ENCODE data around the gene ZXDA.
"Not testable (repeated sequence)": the region's sequence is repeated elsewhere in the genome, so short reads cannot be mapped to it uniquely, and the experiment has no call there.

ZXDA gene, protein sequence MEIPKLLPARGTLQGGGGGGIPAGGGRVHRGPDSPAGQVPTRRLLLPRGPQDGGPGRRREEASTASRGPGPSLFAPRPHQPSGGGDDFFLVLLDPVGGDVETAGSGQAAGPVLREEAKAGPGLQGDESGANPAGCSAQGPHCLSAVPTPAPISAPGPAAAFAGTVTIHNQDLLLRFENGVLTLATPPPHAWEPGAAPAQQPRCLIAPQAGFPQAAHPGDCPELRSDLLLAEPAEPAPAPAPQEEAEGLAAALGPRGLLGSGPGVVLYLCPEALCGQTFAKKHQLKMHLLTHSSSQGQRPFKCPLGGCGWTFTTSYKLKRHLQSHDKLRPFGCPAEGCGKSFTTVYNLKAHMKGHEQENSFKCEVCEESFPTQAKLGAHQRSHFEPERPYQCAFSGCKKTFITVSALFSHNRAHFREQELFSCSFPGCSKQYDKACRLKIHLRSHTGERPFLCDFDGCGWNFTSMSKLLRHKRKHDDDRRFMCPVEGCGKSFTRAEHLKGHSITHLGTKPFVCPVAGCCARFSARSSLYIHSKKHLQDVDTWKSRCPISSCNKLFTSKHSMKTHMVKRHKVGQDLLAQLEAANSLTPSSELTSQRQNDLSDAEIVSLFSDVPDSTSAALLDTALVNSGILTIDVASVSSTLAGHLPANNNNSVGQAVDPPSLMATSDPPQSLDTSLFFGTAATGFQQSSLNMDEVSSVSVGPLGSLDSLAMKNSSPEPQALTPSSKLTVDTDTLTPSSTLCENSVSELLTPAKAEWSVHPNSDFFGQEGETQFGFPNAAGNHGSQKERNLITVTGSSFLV

DNA sequence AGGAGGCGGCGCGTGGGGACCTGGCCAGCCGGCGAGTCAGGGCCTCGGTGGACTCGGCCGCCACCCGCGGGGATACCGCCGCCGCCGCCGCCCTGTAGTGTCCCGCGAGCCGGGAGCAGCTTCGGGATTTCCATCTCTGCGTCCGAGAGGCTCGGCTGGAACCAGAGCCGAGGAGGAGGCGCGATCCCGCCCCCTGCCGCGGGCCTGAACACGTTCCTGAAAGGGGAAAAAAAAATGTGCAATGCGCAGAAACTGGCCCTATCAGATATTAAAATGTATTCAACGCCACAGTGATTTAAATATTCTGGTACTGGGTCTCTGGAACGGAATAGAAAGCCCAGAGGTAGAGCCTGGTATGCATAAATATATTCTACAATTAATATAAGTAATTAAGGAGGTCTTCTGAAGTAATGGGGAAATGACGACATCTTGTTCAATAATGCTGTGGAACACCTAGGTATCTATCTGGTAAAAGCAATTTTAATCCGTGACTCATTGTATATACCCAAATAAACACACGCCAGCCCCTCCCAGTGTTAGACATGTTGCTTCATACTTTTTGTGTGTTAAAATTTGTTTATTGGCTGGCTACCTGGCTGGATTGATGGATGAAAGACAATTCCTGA, at the start of gene ZXDA:
ZXDA (minus strand) TSS at position 172 of the 626 bp plus-strand sequence; CDS start at position 134, 38 bp downstream.
- DNase-seq (ENCODE audit: low spot score) = peak; percentile 42

DNA sequence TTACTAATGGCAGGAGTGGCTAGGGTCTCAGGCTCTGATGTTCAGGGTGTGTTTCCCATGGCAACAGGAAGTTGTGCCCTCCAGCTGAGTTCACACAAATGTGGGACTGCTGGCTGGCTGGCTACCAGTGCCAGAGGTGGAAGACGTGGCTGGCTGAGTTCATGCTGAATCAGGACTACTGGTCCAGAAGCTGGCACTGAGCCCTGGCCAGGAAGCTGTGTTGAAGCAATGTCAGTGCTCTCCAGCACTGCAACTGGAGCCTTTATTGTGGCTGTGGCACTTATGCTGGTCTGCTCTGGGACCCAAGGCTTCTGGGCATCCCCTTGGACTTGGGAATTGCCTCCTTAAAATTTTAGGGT, 42.0 kb upstream of the ZXDA start:
- DNase-seq (ENCODE audit: low spot score) = no peak

DNA sequence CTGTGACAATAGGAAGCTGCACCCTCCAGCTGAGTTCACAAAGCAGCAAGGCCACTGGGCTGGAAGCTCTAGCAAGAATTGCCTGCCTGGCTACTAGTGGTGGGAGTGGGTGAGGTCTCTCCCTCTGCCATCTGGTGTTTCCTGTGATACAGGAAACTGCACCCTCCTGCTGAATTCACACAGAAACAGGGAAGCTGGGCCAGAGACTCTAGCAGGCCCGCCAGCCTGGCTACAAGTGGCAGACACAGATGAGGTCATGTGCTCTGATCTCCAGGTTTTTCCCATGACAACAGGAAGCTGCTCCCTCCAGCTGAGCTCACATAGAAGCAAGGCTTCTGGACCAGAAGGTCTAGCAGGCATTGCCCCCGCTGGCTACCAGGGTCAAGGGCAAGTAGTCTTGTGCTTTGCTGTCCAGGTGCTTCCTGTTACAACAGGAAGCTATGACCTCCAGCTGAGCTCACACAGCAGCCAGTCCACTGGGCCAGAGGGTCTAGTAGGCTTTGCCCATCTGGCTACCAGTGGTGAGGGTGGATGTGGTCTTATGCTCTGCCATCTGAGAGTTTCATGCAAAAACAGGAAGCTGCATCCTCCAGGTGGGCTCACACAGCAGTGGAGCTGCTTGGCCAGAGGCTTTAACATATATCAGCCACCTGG, 41.5 kb upstream of the ZXDA start:
- no peak for DNase-seq (ENCODE audit: low spot score)

DNA sequence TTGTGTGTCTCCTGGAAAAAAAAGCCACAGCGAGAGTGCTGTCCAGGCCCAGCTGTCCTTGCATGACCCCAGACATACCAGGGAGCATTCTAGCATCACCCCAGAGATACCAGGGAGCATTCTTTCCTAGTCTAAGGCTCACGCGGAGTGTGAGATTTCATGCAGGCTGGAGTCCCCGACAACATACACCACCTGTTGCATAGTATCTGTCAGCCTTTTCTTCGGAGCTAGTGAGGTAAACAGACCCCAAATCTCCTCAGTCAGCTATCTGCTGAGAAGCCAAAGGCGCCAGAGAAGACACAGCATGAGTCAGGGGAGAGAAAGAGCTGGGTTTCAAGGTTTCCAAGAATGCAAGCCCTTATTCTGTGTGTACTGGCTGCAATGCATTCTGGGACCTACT, 23.1 kb upstream of the ZXDA start:
- DNase-seq (ENCODE audit: low spot score) = no peak

DNA sequence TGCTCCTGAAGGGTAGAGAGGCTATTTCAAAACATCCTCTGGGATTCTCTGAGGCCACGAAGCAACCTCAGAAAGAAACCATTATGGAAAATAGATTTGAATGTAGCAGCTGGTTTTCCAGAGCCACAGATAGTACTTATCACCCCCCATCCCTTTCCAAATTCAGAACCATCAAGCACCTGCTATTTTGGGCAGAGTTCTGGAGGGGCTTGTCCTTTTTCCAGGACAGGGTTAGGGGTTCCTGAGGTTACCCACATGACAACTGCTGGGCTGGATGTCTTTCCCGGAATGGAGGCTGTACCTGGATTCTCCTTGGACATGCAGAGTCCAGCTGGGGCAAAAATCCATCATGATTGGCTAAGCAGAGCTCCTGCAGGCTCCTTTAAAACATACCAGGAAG, 22.0 kb upstream of the ZXDA start:
- DNase-seq (ENCODE audit: low spot score) = no peak

DNA sequence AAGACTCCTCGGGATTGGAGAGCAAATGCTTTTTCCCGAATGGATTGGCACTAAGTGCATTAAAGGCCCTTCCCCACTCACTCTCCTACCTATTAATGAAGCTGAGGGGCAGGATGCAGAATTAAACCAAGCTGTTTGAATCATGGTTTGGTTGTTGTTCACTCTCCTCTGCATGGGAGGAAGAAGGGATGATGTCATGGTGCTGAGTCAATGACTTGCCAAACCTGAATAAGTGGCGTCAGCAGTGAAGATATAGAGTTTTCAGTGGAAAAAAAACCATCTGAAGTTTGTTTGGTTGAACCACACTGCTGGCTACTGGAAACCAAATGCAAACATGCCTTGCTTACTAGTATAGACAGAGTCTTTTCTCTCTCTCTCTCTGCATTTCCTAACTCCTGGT, 19.8 kb upstream of the ZXDA start:
- DNase-seq (ENCODE audit: low spot score) = no peak

DNA sequence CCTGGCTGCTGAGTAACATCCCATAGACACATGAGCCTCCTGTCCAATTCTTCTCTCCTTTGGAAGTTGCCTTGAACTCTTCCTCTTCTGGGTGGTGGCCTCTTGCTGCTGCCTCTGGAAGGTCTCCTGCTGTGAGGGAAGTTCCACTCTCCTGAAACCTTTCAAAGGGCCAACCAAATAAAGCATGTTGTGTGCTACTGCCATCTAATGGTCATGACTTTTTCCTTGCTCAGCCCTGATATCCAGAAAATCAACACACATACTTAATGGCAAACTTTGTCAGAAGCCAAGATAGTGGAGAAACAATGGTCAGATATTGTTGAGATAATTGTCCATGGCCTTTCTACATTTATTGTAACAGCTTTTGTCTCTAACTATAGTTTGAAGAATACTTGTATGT, 19.1 kb upstream of the ZXDA start:
- no peak for DNase-seq (ENCODE audit: low spot score)

DNA sequence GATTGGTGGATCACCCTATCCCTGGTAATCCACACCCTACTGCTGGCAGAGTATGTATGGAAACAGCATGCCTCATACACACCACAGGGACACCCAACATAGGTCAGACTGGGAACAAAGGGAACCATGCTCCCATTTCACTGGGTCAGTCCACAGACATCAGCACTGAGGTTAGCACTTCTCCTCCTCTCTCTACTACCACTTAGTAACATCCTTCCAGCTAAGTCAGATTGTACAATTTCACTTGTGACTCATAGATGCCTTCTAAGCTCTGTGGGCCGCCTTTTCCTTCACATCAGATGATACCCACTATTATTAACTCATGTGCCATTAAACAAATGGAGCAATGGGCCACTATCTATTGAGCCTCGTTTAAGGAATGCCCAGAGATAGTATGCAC, 15.5 kb upstream of the ZXDA start:
- no peak for DNase-seq (ENCODE audit: low spot score)

DNA sequence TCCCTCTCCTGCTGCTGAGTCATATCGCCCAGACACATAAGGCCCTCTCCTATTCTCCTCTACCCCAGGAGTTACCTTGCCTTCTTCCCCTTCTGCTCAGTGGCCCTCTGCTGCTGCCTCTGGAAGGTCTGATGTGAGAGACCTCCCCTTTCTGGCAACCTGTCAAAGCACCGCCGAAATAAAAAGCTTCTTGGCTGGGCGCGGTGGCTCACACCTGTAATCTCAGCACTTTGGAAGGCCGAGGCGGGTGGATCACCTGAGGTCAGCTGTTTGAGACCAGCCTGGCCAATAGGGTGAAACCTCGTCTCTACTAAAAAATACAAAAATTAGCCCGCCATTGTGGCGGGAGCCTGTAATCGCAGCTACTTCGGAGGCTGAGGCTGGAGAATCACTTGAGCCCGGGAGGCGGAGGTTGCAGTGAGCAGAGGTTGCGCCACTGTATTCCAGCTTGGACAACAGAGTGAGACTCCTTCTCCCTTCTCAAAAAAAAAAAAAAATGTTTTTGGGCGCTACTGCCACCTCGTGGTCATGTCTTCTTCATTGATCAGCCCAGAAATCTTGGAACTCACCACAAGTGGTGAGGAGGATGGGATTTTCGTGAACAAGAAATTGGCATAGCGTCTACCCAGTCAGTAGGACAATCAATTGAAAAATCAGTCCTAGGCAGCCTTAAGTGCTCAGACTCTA, 8.6 kb upstream of the ZXDA start:
- peak; percentile 12 for DNase-seq (ENCODE audit: low spot score)

DNA sequence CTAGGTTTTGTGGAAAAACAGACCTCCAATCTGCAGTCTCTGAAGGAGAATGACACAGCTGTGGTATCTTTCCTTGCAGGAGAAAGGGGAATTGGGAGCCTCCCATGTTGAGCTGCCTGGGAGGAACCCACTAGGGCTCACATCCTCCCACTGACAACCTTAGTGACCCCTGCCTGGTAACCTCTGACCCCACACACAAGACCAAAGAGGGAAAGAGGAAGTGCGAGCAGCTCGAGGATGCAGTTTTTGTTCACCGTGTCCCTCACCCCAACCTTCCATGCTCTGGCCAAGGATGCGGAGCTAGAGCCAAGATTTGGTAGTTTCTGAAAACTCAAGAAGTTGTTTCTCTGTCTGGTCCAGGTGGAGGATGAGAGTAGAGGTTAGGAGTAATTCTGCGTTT, 5.4 kb upstream of the ZXDA start:
- DNase-seq (ENCODE audit: low spot score) = no peak

DNA sequence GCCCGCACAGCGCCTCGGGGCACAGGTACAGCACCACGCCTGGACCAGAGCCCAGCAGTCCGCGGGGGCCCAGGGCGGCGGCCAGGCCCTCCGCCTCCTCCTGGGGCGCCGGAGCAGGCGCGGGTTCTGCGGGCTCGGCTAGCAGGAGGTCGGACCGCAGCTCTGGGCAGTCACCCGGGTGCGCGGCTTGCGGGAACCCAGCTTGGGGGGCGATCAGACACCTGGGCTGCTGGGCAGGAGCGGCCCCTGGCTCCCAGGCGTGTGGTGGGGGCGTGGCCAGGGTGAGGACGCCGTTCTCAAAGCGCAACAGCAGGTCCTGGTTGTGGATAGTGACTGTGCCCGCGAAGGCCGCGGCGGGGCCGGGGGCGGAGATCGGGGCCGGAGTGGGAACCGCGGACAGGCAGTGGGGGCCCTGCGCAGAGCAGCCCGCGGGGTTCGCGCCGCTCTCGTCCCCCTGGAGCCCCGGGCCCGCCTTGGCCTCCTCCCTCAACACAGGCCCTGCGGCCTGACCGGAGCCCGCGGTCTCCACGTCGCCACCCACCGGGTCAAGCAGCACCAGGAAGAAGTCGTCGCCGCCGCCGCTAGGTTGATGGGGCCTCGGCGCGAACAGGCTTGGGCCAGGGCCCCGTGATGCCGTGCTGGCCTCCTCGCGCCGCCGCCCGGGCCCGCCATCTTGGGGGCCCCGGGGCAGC, 517 bp downstream of the ZXDA start:
- peak; percentile 9 for DNase-seq (ENCODE audit: low spot score)

DNA sequence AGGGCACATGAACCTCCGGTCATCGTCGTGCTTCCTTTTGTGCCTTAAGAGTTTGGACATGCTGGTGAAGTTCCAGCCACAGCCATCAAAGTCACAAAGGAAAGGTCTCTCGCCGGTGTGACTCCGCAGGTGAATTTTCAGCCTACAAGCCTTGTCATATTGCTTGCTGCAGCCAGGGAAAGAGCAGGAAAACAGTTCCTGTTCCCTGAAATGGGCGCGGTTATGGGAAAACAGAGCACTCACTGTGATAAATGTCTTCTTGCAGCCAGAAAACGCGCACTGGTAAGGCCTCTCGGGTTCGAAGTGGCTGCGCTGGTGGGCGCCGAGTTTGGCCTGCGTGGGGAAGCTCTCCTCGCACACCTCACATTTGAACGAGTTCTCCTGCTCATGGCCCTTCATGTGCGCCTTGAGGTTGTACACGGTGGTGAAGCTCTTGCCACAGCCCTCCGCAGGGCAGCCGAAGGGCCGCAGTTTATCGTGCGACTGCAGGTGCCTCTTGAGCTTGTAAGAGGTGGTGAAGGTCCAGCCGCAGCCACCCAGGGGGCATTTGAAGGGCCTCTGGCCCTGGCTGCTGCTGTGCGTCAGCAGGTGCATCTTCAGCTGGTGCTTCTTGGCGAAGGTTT, 1.2 kb downstream of the ZXDA start:
- not testable (repeated sequence) for DNase-seq (ENCODE audit: low spot score)

DNA sequence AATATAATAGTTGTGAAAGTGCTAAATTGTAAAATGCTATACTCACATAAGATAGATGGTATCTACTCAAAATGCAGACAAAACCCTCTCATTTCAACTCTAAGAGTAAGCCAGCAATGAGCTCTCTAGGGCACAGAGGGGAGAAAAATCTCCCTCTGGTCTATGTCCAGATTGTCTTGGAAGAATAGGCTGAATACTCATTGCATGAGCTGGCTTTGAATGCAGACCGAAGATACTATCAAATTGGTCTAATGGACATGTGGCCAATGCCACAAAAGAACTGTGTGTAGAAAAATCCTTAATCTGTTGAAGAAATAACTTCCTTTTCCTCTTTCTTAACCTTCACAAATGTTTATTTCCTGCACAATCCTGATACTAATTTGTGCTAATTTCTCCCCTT, 3.5 kb downstream of the ZXDA start:
- DNase-seq (ENCODE audit: low spot score) = no peak

DNA sequence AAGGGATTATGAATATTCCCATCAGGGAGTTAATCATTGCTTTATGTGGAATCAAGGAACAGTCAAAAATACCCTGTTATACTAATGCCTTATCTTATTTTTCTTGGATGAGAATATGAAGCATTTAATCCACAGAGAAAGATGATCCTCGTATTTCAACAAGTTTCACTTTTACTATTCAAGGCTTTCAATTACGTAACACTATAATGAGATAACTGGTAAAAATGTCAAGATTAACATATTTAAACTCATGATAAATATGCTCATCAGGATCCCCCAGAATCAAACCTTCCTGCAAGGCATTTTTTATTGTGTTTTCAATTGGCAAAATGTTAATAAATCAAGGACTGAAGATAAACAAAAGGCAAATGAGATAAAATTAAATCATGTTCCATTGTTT, 5.1 kb downstream of the ZXDA start:
- no peak for DNase-seq (ENCODE audit: low spot score)

DNA sequence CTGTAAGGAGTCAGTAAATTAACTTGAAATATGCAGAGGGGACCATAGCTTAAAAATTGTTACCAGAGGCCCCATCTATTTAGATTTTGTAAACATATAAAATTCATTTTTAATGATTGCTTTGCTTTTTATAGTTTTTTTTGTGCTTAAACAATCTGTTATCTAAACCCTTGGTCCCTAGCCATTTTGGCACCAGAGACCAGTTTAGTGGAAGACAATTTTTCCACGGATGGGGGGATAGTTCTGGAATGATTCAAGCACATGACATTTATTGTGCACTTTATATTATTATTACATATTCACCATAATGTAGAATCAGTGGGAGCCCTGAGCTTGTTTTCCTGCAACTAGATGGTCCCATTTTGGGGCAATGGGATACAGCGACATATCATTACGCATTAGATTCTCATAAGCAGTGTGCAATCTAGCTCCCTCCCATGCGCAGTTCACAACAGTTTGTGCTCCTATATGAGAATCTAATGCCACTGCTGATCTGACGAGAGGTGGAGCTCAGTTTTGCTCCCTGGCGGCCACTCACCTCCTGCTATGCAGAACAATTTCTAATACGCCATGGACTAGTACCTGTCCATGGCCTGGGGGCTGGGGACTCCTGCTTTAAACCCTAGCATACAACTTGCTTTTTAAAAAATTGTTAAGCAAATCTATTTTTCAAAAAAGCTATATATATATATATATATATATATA, 5.9 kb downstream of the ZXDA start:
- no peak for DNase-seq (ENCODE audit: low spot score)

DNA sequence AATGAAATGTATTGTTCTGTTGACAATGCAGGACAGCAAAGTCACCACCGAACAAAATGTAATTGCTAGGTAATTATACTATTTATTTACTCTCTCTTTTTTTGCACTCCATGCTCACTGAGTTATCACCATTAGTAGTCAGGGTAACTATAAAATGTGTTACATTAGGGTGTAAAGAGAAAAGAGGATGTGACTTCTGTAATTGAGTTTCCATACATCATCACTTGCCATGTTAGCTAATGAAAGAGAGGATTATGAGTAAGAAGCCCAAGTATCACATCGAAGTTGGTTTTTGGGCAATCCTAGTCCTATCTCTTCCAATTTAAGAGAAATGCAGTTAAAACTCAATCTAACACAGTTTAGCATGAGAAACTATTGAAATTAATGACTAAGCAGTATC, 7.6 kb downstream of the ZXDA start:
- no peak for DNase-seq (ENCODE audit: low spot score)

DNA sequence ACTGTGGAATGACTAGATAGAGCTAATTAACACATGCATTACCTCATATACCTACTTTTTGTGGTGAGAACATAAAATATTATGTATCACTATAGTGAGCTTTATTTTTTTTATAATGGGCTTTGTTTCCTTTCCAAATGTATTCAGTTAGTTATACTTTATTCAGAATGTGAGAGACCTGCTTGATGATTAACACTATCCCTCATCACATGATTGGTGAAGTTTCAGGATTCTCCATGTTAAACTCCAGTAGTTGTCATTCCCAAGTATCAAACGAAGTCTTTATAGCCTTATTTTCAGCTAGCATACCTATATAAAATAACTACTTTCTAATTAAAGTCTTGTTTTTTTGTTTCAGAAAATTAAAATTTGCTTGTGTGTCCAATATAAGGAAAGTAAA, 8.8 kb downstream of the ZXDA start:
- no peak for DNase-seq (ENCODE audit: low spot score)

DNA sequence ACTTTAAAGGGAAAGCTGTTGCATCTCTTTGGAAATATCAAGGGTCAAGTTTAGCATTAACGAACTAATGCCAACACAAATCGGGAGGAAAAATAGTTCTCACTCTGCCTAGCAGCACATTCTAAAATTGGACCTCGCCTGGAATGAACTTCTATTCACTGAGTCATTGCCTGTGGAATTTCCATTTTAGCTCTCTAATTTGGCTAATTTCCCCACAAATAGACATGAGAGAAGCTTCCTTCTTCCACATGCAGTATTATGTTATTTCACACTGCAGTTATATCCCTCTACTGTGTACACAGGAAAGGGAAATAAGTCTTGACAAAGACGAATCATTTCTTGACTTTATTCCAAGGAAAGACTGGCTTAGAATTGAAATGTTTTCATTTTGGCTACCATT, 9.3 kb downstream of the ZXDA start:
- no peak for DNase-seq (ENCODE audit: low spot score)

DNA sequence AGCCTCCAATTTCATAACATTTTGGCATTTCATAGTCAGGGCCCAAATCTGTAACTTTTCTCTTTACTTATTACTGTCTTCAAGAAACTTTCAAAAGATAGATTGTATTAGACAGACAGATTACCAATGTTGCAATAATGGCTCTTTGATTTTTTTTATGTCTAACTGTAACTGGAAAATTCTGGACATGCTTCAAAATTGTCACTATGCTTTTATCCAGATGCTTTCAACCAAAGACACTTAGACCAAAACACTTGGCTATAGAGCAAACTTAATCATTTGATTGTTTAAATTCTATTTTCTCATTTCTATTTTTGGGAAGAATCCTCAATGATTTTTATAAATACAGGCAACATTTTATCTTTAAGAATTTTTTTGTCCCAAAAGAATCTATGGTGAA, 10.4 kb downstream of the ZXDA start:
- DNase-seq (ENCODE audit: low spot score) = no peak

DNA sequence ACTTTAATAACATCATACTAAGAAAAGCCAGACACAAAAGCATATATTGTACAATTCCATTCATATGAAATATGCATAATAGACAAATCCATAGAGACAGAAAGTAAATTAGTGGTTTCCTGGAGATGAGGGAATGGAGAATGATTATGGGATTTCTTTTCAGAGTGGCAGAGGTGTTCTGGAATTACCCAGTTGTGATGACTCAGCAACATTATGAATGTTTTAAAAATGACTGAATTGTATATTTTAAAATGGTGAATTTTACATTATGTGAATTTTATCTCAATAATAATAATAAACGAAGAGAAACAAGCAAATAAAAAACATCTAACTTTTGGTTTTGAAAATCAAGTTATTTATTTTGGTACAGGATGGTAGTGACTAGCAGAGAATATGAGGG, 11.2 kb downstream of the ZXDA start:
- DNase-seq (ENCODE audit: low spot score) = no peak

Data from CD4-positive, alpha-beta T cell treated with Interleukin-15 for 4 hours (primary cell).